IMR-90 (cell line): ENCODE results near the gene SNTG2. TPM values are rescaled to one million over a fixed set of nuclear protein-coding genes. Genes with fewer than 3 reads are reported as not detected.

Experiments
- ATAC-seq: fragments of 200-7000 bp; cut with Tn5 transposase; 2 replicates; pipeline ENCODE4 v1.9.1; 2020; ENCODE audit warnings: low read depth, mild to moderate bottlenecking, moderate library complexity
- BruUV-seq: library from RNA; stranded (reverse); fragments of 400-500 nt; replicated peaks from 2 replicates; lab custom pipeline; 2021; lab: Mats Ljungman, UMichigan
- CTCF ChIA-PET: fragments of 300-600 bp; formaldehyde crosslinking; extraction: SDS; loops from one replicate; lab custom pipeline; 2021; ENCODE audit warnings: antibody characterized with exemption; lab: Yijun Ruan, JAX
- POLR2A ChIA-PET: fragments of 300-600 bp; sonication (Branson Sonifier 250); formaldehyde crosslinking; loops from one replicate; lab custom pipeline; 2022; ENCODE audit warnings: antibody characterized with exemption; ENCODE audit not compliant: unreplicated experiment; lab: Charles Lee
- DNase-seq: peaks from one replicate; pipeline ENCODE4 v3.0.0; 2013
- H2AFZ ChIP-seq: replicated peaks from 2 replicates; pipeline ENCODE3; 2013; ENCODE audit warnings: low read length, mild to moderate bottlenecking; ENCODE audit not compliant: poor library complexity
- H2AK5ac ChIP-seq: 2 replicates; pipeline ENCODE4 v1.6.1; 2013; ENCODE audit warnings: low read depth, low read length, inconsistent platforms
- H2AK9ac ChIP-seq: replicated peaks from 2 replicates; pipeline ENCODE3; 2013; ENCODE audit warnings: mild to moderate bottlenecking, low read depth, low read length, moderate library complexity; ENCODE audit not compliant: poor library complexity
- H2BK120ac ChIP-seq: 2 replicates; pipeline ENCODE4 v1.6.1; 2013; ENCODE audit warnings: low read depth, low read length, inconsistent platforms
- H2BK15ac ChIP-seq: 3 replicates; pipeline ENCODE4 v1.6.1; 2013; ENCODE audit warnings: low read depth, low read length, inconsistent platforms
- H2BK20ac ChIP-seq: 2 replicates; pipeline ENCODE4 v1.6.1; 2013; ENCODE audit warnings: low read depth, mild to moderate bottlenecking, inconsistent platforms, low read length, moderate library complexity
- H2BK5ac ChIP-seq: 2 replicates; pipeline ENCODE4 v1.6.1; 2013; ENCODE audit warnings: mild to moderate bottlenecking, low read depth, low read length, inconsistent platforms; ENCODE audit not compliant: poor library complexity, severe bottlenecking
- H3K14ac ChIP-seq: replicated peaks from 2 replicates; pipeline ENCODE4 v1.6.1; 2013; ENCODE audit warnings: low read depth, low read length, inconsistent platforms
- H3K18ac ChIP-seq: 2 replicates; pipeline ENCODE4 v1.6.1; 2013; ENCODE audit warnings: low read depth, low read length, control low read depth
- H3K23ac ChIP-seq: 2 replicates; pipeline ENCODE4 v1.6.1; 2013; ENCODE audit warnings: low read depth, low read length, inconsistent platforms
- H3K27ac ChIP-seq: 2 replicates; pipeline ENCODE4 v1.5.1; 2013; ENCODE audit warnings: mild to moderate bottlenecking, control low read depth, low read length; ENCODE audit not compliant: insufficient read depth
- H3K27me3 ChIP-seq: 2 replicates; pipeline ENCODE4 v1.6.1; 2013; ENCODE audit warnings: low read length; ENCODE audit not compliant: control insufficient read depth, insufficient read depth
- H3K36me3 ChIP-seq: 2 replicates; pipeline ENCODE4 v1.6.1; 2013; ENCODE audit warnings: low read length, mixed read lengths; ENCODE audit not compliant: control insufficient read depth, insufficient read depth
- H3K4ac ChIP-seq: 2 replicates; pipeline ENCODE4 v1.6.1; 2013; ENCODE audit warnings: low read depth, low read length, inconsistent platforms
- H3K4me1 ChIP-seq: 2 replicates; pipeline ENCODE4 v1.6.1; 2013; ENCODE audit warnings: low read length, mixed read lengths; ENCODE audit not compliant: control insufficient read depth, insufficient read depth
- H3K4me2 ChIP-seq: 2 replicates; pipeline ENCODE4 v1.6.1; 2013; ENCODE audit warnings: low read depth, mild to moderate bottlenecking, control low read depth, low read length, moderate library complexity
- H3K4me3 ChIP-seq: 2 replicates; pipeline ENCODE4 v1.5.1; 2013; ENCODE audit warnings: low read depth, mild to moderate bottlenecking, control low read depth, low read length, moderate library complexity; ENCODE audit not compliant: insufficient read depth
- H3K56ac ChIP-seq: 2 replicates; pipeline ENCODE4 v1.6.1; 2013; ENCODE audit warnings: low read length, inconsistent platforms; ENCODE audit not compliant: insufficient read depth; ENCODE audit errors: extremely low read depth
- H3K79me1 ChIP-seq, 2 experiments: 2 replicates each; pipeline ENCODE4 v1.6.1; 2013; ENCODE audit warnings: low read length in 2 of 2, inconsistent platforms in 1 of 2, low read depth in 1 of 2
- H3K9ac ChIP-seq: 2 replicates; pipeline ENCODE4 v1.6.1; 2013; ENCODE audit warnings: low read depth, low read length, control low read depth
- H3K9me1 ChIP-seq: 2 replicates; pipeline ENCODE4 v1.6.1; 2013; ENCODE audit warnings: low read length, inconsistent platforms; ENCODE audit not compliant: insufficient read depth
- H3K9me3 ChIP-seq: 2 replicates; pipeline ENCODE4 v1.6.1; 2013; ENCODE audit warnings: low read length; ENCODE audit not compliant: control insufficient read depth, insufficient read depth
- H4K20me1 ChIP-seq: 2 replicates; pipeline ENCODE4 v1.6.1; 2013; ENCODE audit warnings: low read length, inconsistent platforms; ENCODE audit not compliant: insufficient read depth
- H4K5ac ChIP-seq: 2 replicates; pipeline ENCODE4 v1.6.1; 2013; ENCODE audit warnings: mild to moderate bottlenecking, low read depth, low read length, control low read depth
- H4K8ac ChIP-seq, 2 experiments: 2 replicates each; pipeline ENCODE4 v1.6.1; 2013; ENCODE audit warnings: low read depth in 2 of 2, low read length in 2 of 2, control low read depth in 1 of 2, inconsistent platforms in 1 of 2
- H4K91ac ChIP-seq: 2 replicates; pipeline ENCODE4 v1.6.1; 2013; ENCODE audit warnings: low read depth, low read length, inconsistent platforms; ENCODE audit not compliant: insufficient read depth
- CEBPB ChIP-seq: IDR thresholded peaks from 2 replicates; pipeline ENCODE4 v1.6.1; 2012; ENCODE audit warnings: low read depth, low read length, improper control_type of control experiment
- CHD1 ChIP-seq: IDR thresholded peaks from 2 replicates; pipeline ENCODE4 v1.6.1; 2012; ENCODE audit warnings: low read depth, low read length, improper control_type of control experiment
- CTCF ChIP-seq: conservative IDR thresholded peaks from 2 replicates; pipeline ENCODE4 v1.5.1; 2012; ENCODE audit warnings: mild to moderate bottlenecking, low read depth, low read length, improper control_type of control experiment
- ELK1 ChIP-seq: fragments of 150-350 bp; IDR thresholded peaks from 2 replicates; pipeline ENCODE4 v1.6.1; 2016; ENCODE audit warnings: low read depth, mild to moderate bottlenecking, low read length, moderate library complexity, borderline replicate concordance
- FOS ChIP-seq: fragments of 150-350 bp; IDR thresholded peaks from 2 replicates; pipeline ENCODE4 v1.6.1; 2016; ENCODE audit warnings: low read depth, low read length
- MAFK ChIP-seq: IDR thresholded peaks from 2 replicates; pipeline ENCODE4 v1.6.1; 2012; ENCODE audit warnings: low read depth, low read length, improper control_type of control experiment
- MAZ ChIP-seq: IDR thresholded peaks from 2 replicates; pipeline ENCODE4 v1.6.1; 2012; ENCODE audit warnings: low read depth, mild to moderate bottlenecking, low read length, improper control_type of control experiment, moderate library complexity, borderline replicate concordance
- MXI1 ChIP-seq: IDR thresholded peaks from 2 replicates; pipeline ENCODE4 v1.6.1; 2012; ENCODE audit warnings: low read depth, mild to moderate bottlenecking, low read length, moderate library complexity, borderline replicate concordance
- RAD21 ChIP-seq: IDR thresholded peaks from 2 replicates; pipeline ENCODE4 v1.6.1; 2012; ENCODE audit warnings: low read length, improper control_type of control experiment
- RCOR1 ChIP-seq: IDR thresholded peaks from 2 replicates; pipeline ENCODE4 v1.6.1; 2012; ENCODE audit warnings: mild to moderate bottlenecking, low read length, improper control_type of control experiment; ENCODE audit not compliant: insufficient replicate concordance
- RFX5 ChIP-seq: IDR thresholded peaks from 2 replicates; pipeline ENCODE4 v1.8.0; 2012; ENCODE audit warnings: low read depth, mild to moderate bottlenecking, low read length, moderate library complexity
- SMC3 ChIP-seq: fragments of 150-350 bp; IDR thresholded peaks from 2 replicates; pipeline ENCODE4 v1.6.1; 2016; ENCODE audit warnings: low read depth, mild to moderate bottlenecking, antibody characterized with exemption, low read length, moderate library complexity
- WGBS, 2 experiments: methylation state at CpG; one replicate each; pipeline versions ENCODE4 v1.1.5 to v1.1.7; 2013; ENCODE audit warnings: missing lambda C conversion rate in 2 of 2; ENCODE audit not compliant: insufficient read length in 1 of 2; ENCODE audit errors: extremely low coverage in 2 of 2; 5-methylcytosine and 5-hydroxymethylcytosine counted together
- dilution Hi-C: fragments of 300-500 bp; cut with HindIII; formaldehyde crosslinking; loops from one replicate; pipeline ENCODE4 v1.14.3; 2018; ENCODE audit warnings: low sequenced_read_pairs; ENCODE audit not compliant: unreplicated experiment
- in situ Hi-C: fragments of 300-500 bp; cut with MboI; formaldehyde crosslinking; loops from 3 replicates; pipeline ENCODE4 v1.14.3; 2019; ENCODE audit warnings: low sequenced_read_pairs, inconsistent platforms, mixed read lengths
- intact Hi-C: fragments of 100-400 bp; cut with micrococcal nuclease; formaldehyde crosslinking; loops from 2 replicates; pipeline ENCODE4 v1.10.0; 2022
- polyA plus RNA-seq, 3 experiments: library from polyadenylated mRNA; depleted of rRNA; stranded (reverse); fragments of >200 nt; gene quantifications; 2 replicates each; pipeline ENCODE4 v1.2.3, GENCODE V29; 2012; ENCODE audit warnings: low replicate concordance in 1 of 3
- total RNA-seq: library from RNA; depleted of rRNA; stranded (reverse); fragments of >200 nt; gene quantifications from 2 replicates; pipeline ENCODE4 v1.2.3, GENCODE V29; 2012
- TF ChIP-seq, protein P1 (sequence below): fragments of 150-350 bp; IDR thresholded peaks from 2 replicates; pipeline ENCODE4 v1.6.1; 2017; ENCODE audit warnings: mild to moderate bottlenecking, antibody characterized with exemption, low read length, low read depth

Gene SNTG2
- total and polyA plus RNA-seq, 2 of the 4 experiments (the other 2 are of a cell fraction), result under 0.01 to 0.17 TPM

GRCh38 chr2:904246-905024 is 46.2 kb upstream of the SNTG2 start:
- Histone ChIP-seq H2AFZ (no peak overlapping the region), H2BK120ac (no peak overlapping the region), H4K5ac (no peak overlapping the region), H3K23ac (no peak overlapping the region), H3K36me3 (no peaks in the 10 kb centered on the region), H3K9me3 (peaks cover 9% of the 10 kb centered on the region), H2BK5ac (no peak overlapping the region), H3K27me3 (no peaks in the 10 kb centered on the region), H2AK9ac (no peak overlapping the region), H3K4me1 (no peaks in the 10 kb centered on the region), H3K18ac (no peak overlapping the region), H4K91ac (no peak overlapping the region), H3K79me1 (no peaks in the 10 kb centered on the region), H4K20me1 (no peaks in the 10 kb centered on the region), H3K9ac (no peak overlapping the region), H4K8ac (no peak overlapping the region), H2AK5ac (no peak overlapping the region), H3K9me1 (no peaks in the 10 kb centered on the region), H2BK20ac (no peak overlapping the region), H2BK15ac (no peak overlapping the region), H3K27ac (no peak overlapping the region), H3K14ac (no peak overlapping the region), H3K56ac (no peak overlapping the region), H3K4me2 (no peak overlapping the region), H3K4me3 (no peak overlapping the region), H3K4ac (no peak overlapping the region)
- 48% methylated on average over 4 of the region's 12 CpGs; no CpG with 5 or more reads in 1 of the 2 experiments for WGBS, 2 experiments
- TF ChIP-seq MAZ (no peak), MAFK (no peak), SMC3 (no peak), MXI1 (no peak), CTCF (no peak), RAD21 (no peak), RFX5 (no peak), CHD1 (no peak), RCOR1 (no peak), ELK1 (no peak), FOS (no peak), CEBPB (no peak)
- TF ChIP-seq, protein P1, sequence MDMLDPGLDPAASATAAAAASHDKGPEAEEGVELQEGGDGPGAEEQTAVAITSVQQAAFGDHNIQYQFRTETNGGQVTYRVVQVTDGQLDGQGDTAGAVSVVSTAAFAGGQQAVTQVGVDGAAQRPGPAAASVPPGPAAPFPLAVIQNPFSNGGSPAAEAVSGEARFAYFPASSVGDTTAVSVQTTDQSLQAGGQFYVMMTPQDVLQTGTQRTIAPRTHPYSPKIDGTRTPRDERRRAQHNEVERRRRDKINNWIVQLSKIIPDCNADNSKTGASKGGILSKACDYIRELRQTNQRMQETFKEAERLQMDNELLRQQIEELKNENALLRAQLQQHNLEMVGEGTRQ, result no peak
- in situ Hi-C loops (no loop called here), dilution Hi-C loops (no loop called here), intact Hi-C loops (no loop called here)
- DNase-seq (no peak), ATAC-seq (no peak)
- BruUV-seq, result no TSS peak
- POLR2A ChIA-PET, result no interaction called here
- CTCF ChIA-PET, result no interaction called here
